OCI-LY7 (cell line): ENCODE results near the gene PIK3CB. TPM values are rescaled to one million over a fixed set of nuclear protein-coding genes. Genes with fewer than 3 reads are reported as not detected.

Experiments
- BruUV-seq: library from RNA; stranded (reverse); fragments of 400-500 nt; replicated peaks from 2 replicates; lab custom pipeline; 2021; lab: Mats Ljungman, UMichigan
- CTCF ChIA-PET: fragments of 300-600 bp; sonication (Branson Sonifier 250); formaldehyde crosslinking; loops from one replicate; lab custom pipeline; 2022; ENCODE audit warnings: antibody characterized with exemption; ENCODE audit not compliant: unreplicated experiment; lab: Charles Lee
- POLR2A ChIA-PET: fragments of 300-600 bp; sonication (Branson Sonifier 250); formaldehyde crosslinking; loops from one replicate; lab custom pipeline; 2022; ENCODE audit warnings: antibody characterized with exemption; lab: Charles Lee
- DNase-seq: peaks from one replicate; pipeline ENCODE4 v3.0.0-alpha.2; 2015; ENCODE audit warnings: low spot score
- H2AFZ ChIP-seq: fragments of 200-600 bp; sonication (generic), shearing (Covaris generic); 2 replicates; pipeline ENCODE4 v1.6.1; 2014; ENCODE audit warnings: mild to moderate bottlenecking, antibody characterized with exemption, low read length, moderate library complexity
- H3K27ac ChIP-seq: fragments of 200-600 bp; sonication (generic); 2 replicates; pipeline ENCODE4 v1.5.1; 2014; ENCODE audit warnings: mixed run types, low read depth, mild to moderate bottlenecking, moderate library complexity, low read length, inconsistent platforms; ENCODE audit not compliant: poor library complexity, severe bottlenecking
- H3K36me3 ChIP-seq: fragments of 200-600 bp; sonication (generic); 2 replicates; pipeline ENCODE4 v1.6.1; 2014; ENCODE audit warnings: mild to moderate bottlenecking, antibody characterized with exemption, low read length, moderate library complexity, mixed read lengths; ENCODE audit not compliant: insufficient read depth
- H3K4me1 ChIP-seq: fragments of 200-600 bp; sonication (generic); 2 replicates; pipeline ENCODE4 v1.5.1; 2014; ENCODE audit warnings: mild to moderate bottlenecking, low read length; ENCODE audit not compliant: insufficient read depth, poor library complexity, severe bottlenecking
- H3K4me2 ChIP-seq: fragments of 200-600 bp; sonication (generic); 2 replicates; pipeline ENCODE4 v1.6.1; 2014; ENCODE audit warnings: mild to moderate bottlenecking, low read length
- H3K4me3 ChIP-seq: fragments of 200-600 bp; sonication (generic); 2 replicates; pipeline ENCODE4 v1.5.1; 2014; ENCODE audit warnings: mild to moderate bottlenecking, low read depth, low read length; ENCODE audit not compliant: poor library complexity, severe bottlenecking
- H3K79me2 ChIP-seq: fragments of 200-600 bp; sonication (generic); 2 replicates; pipeline ENCODE4 v1.6.1; 2016; ENCODE audit warnings: low read depth, mild to moderate bottlenecking, low read length, moderate library complexity, mixed read lengths; ENCODE audit not compliant: insufficient read depth
- H3K9me2 ChIP-seq: fragments of 200-600 bp; sonication (generic); 2 replicates; pipeline ENCODE4 v1.6.1; 2016; ENCODE audit warnings: mild to moderate bottlenecking, low read length, mixed read lengths; ENCODE audit not compliant: insufficient read depth
- H3K9me3 ChIP-seq: fragments of 200-600 bp; sonication (generic); 2 replicates; pipeline ENCODE4 v1.6.1; 2014; ENCODE audit warnings: mild to moderate bottlenecking, mixed run types, low read length, mixed read lengths
- H4K20me1 ChIP-seq: fragments of 200-600 bp; sonication (generic); 2 replicates; pipeline ENCODE4 v1.6.1; 2014; ENCODE audit warnings: mild to moderate bottlenecking, antibody characterized with exemption, low read length, moderate library complexity, mixed read lengths; ENCODE audit not compliant: insufficient read depth
- CTCF ChIP-seq: fragments of 200-600 bp; sonication (generic); conservative IDR thresholded peaks from 2 replicates; pipeline ENCODE4 v1.5.1; 2014; ENCODE audit warnings: mild to moderate bottlenecking, antibody characterized with exemption, low read length, moderate library complexity, mixed read lengths
- EZH2phosphoT487 ChIP-seq: fragments of 200-600 bp; sonication (generic); IDR thresholded peaks from 2 replicates; pipeline ENCODE4 v1.6.1; 2018; ENCODE audit warnings: low read depth, borderline replicate concordance, mild to moderate bottlenecking, mixed run types, antibody characterized with exemption, low read length, moderate library complexity, mixed read lengths
- intact Hi-C: fragments of 100-400 bp; cut with micrococcal nuclease; formaldehyde crosslinking; loops from one replicate; pipeline ENCODE4 v1.10.0; 2022; ENCODE audit not compliant: unreplicated experiment
- total RNA-seq, 2 experiments: library from RNA; depleted of rRNA in 1 of 2; stranded (reverse); fragments of >200 nt in 1 of 2; shearing (Covaris generic) in 1 of 2; gene quantifications; 2 replicates each; pipeline ENCODE4 v1.2.3, GENCODE V29; 2014 to 2022

Gene PIK3CB
- total RNA-seq, 2 experiments from 2014 or later = 8.2 to 23.6 TPM

- Histone ChIP-seq H3K36me3 (peaks cover 12% of the 10 kb centered on the region; the same call in 1 of the 2 replicates), H3K9me2 (no peaks in the 10 kb centered on the region), H2AFZ (no peak overlapping the region), H3K9me3 (no peaks in the 10 kb centered on the region), H3K27ac (no peak overlapping the region), H3K4me1 (peaks cover 6% of the 10 kb centered on the region), H4K20me1 (no peaks in the 10 kb centered on the region), H3K4me3 (no peak overlapping the region), H3K4me2 (no peak overlapping the region), H3K79me2 (no peaks in the 10 kb centered on the region)
- ChIA-PET CTCF (interaction anchor here (1.3 kb wide), 1 partner anchor 224 kb away, joined by 3 read pairs; no protein-coding TSS in a partner anchor), POLR2A (interaction anchor here (0.5 kb wide), 1 partner anchor 22 kb away, joined by 3 read pairs; no protein-coding TSS in a partner anchor)
- no TSS peak for BruUV-seq
- no peak for DNase-seq
- intact Hi-C loops = loop anchor here (10.0 kb wide), 1 partner anchor 143 kb away; the partner anchor contains the start of gene PIK3CB
- TF ChIP-seq CTCF = no peak
These were observed 142.6 kb downstream of the PIK3CB start for GRCh38 chr3:138692152-138692551.

DNA sequence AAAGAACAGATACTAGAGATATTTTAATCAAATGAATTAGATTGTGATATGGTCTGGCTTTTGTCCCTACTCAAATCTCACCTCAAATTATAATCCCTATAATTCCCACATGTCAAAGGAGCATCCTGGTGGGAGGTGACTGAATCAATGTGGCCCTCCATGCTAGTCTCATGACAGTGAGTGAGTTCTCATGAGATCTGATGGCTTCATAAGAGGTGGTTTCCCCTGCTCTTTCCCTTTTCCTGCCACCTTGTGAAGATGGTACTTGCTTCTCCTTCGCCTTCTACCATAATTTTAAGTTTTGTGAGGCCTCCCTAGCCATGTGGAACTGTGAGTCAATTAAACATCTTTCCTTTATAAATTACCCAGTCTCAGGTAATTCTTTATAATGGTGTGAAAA lies 143.4 kb downstream of the PIK3CB start:
- intact Hi-C loops = loop anchor here (10.0 kb wide), 1 partner anchor 143 kb away; the partner anchor contains the start of gene PIK3CB
- Histone ChIP-seq H3K4me1 (peaks cover 14% of the 10 kb centered on the region), H3K9me3 (no peaks in the 10 kb centered on the region), H3K4me2 (no peak overlapping the region), H3K4me3 (no peak overlapping the region), H2AFZ (no peak overlapping the region), H3K36me3 (peaks cover 9% of the 10 kb centered on the region; the same call in 1 of the 2 replicates), H3K79me2 (no peaks in the 10 kb centered on the region), H3K9me2 (no peaks in the 10 kb centered on the region), H3K27ac (no peak overlapping the region), H4K20me1 (no peaks in the 10 kb centered on the region)
- DNase-seq = no peak
- POLR2A ChIA-PET = interaction anchor here (0.6 kb wide), 1 partner anchor 11 kb away, joined by 3 read pairs; no protein-coding TSS in a partner anchor
- CTCF ChIA-PET = interaction anchor here (0.6 to 1.3 kb wide), 2 partner anchors 225 to 588 kb away, joined by 3 read pairs; no protein-coding TSS in a partner anchor
- no TSS peak for BruUV-seq
- TF ChIP-seq EZH2phosphoT487 = no peak

GRCh38 chr3:138690036-138690435 lies 144.7 kb downstream of the PIK3CB start:
- H3K27ac ChIP-seq = no peak overlapping the region
- no peaks in the 10 kb centered on the region for H4K20me1 ChIP-seq
- peaks cover 15% of the 10 kb centered on the region; the same call in 1 of the 2 replicates for H3K36me3 ChIP-seq
- intact Hi-C loops = loop anchor here (10.0 kb wide), 1 partner anchor 145 kb away; the partner anchor contains the start of gene PIK3CB
- H3K79me2 ChIP-seq = no peaks in the 10 kb centered on the region
- TF ChIP-seq EZH2phosphoT487 = no peak
- no peak for TF ChIP-seq CTCF
- BruUV-seq = no TSS peak
- no peak overlapping the region for H3K4me2 ChIP-seq
- no peak overlapping the region for H2AFZ ChIP-seq
- H3K9me3 ChIP-seq = no peaks in the 10 kb centered on the region
- no peak for DNase-seq
- peaks cover 15% of the 10 kb centered on the region for H3K4me1 ChIP-seq
- H3K4me3 ChIP-seq = no peak overlapping the region
- POLR2A ChIA-PET = interaction anchor here (0.7 to 1.9 kb wide), 4 partner anchors 11 to 399 kb away, joined by 3 to 10 read pairs (median 4); no protein-coding TSS in a partner anchor
- CTCF ChIA-PET = interaction anchor here (3.5 kb wide), 1 partner anchor 225 kb away, joined by 26 read pairs; no protein-coding TSS in a partner anchor
- no peaks in the 10 kb centered on the region for H3K9me2 ChIP-seq
